LoVo (cell line): ENCODE data around the gene MYL5.
"Not testable (repeated sequence)": the region's sequence is repeated elsewhere in the genome, so short reads cannot be mapped to it uniquely, and the experiment has no call there.

Experiments
- DNase-seq: peaks from one replicate; pipeline ENCODE4 v3.0.0-alpha.2; 2016; ENCODE audit warnings: low spot score

MYL5 gene

DNA sequence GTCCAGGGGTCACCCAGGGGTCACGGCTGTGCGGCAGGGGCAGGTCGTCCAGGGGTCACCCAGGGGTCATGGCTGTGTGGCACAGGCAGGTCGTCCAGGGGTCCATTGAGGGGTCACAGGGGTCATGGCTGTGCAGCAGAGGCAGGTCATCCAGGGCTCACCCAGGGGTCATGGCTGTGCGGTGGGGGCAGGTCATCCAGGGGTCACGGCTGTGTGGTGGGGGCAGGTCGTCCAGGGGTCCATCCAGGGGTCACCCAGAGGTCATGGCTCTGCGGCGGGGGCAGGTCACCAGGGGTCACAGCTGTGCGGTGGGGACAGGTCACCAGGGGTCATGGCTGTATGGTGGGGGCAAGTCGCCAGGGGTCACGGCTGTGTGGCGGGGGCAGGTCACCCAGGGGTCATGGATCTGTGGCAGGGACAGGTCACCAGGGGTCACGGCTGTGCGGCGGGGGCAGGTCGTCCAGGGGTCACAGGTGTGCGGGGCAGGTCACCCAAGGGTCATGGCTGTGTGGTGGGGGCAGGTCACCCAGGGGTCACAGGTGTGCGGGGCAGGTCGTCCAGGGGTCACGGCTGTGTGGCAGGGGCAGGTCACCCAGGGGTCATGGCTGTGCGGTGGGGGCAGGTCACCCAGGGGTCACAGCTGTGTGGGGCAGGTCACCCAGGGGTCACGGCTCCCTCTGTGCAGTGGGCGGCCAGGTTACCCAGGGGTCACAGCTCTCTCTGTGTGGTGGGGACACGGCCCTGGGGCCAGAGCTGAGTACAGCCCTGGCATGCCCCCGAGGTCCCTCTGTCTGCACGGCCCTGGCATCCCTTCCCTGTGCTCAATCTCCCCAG, 16.3 kb upstream of the MYL5 start:
- DNase-seq: no peak

DNA sequence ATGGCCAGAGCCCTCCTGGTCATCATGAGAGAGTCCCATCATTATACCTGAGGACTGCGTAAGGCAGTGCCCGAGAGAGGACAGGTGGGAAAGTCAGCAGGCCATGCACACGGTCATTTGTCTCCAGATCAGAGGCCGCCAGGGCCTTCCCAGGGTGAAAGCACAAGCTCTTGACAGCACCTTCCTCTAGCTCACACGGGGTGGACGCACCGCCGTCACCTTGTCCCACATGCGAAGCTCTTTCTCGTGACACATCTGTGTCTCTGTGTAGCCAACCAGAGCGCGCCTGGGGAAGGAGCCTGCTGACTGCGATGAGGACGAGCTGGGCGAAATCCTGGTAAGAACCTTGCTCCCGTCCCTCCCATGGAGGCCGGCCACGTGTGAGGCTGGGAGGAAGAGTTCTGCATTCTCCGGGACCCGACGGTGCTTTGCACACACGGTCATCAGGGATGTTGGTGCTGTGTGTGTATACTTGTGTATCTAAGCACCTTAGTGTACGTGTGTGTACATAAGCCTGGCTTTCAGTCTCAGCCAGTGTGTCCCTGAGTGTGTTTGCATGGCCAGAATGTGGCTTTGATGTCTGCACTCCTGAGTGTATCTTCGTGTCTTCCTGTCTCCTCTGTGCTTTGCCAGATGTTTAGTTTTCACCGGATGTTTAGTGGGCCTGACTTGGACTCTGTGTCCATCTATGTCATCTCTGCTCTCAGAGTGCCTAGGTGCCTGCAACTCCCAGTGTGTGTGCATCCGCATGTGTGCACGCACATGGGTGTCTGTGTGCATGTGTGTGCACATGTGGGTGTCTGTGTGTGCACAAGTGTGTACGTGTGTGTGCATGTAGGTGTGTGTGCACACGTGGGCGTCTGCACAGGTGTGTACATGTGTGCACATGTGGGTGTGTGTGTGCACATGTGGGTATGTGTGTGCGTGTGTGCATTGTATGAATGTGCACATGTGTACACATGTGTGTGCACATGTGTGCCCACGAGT, 15.4 kb upstream of the MYL5 start:
- no peak for DNase-seq

DNA sequence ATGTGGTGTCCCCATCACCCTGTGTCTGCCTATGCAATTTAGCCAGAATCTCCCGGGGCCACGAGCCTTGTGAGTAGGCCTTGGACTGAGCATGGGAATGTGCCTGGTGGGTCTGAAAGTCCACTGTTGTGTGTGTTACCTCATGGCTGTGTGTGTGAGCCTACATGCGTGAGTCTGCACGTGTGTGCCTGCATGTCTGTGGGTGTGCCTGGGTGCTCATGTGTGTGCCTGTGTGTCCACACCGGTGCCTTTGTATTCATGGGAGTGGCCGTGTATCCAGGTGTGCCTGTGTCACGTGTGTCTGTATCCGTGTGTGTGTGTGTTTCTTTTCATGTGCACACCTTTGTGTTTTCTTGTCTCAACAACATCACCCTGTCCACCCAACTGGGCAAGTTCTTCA, 14.5 kb upstream of the MYL5 start:
- no peak for DNase-seq

DNA sequence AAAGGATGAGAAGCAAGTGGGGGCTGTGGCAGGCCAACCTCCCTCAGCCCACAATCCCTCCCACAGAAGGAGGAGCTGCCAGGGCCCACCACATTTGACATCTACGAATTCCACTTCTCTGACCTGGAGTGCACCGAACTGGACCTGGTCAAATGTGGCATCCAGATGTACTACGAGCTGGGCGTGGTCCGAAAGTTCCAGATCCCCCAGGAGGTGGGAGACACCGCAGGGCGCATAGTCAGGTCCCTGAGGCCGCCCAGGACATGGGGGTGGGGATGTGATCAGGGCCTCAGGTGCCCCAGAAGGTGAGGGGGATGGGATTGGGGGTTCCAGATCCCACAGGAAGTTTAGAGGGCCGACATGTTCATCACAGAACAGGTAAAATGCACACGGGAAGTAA, 13.9 kb upstream of the MYL5 start:
- DNase-seq: no peak

DNA sequence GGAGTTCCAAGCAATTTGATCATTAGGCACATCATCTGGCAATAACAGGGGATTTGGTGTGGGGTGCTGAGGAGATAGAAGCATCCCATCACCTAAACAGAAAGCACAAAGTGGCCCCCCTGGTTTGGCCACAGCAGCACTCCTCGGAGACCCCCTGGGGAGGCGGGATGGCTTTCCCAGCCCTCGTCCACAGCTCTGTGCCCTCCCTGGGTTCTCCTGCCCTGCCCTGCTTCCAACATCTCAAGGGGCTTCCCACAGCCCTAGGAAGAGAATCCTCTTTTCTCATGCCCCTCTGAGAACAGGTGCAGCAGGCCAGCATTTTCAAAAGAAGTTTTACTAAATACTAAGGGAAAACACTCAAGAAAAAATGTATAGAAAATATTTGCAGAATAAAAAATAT, 13.1 kb upstream of the MYL5 start:
- no peak for DNase-seq

DNA sequence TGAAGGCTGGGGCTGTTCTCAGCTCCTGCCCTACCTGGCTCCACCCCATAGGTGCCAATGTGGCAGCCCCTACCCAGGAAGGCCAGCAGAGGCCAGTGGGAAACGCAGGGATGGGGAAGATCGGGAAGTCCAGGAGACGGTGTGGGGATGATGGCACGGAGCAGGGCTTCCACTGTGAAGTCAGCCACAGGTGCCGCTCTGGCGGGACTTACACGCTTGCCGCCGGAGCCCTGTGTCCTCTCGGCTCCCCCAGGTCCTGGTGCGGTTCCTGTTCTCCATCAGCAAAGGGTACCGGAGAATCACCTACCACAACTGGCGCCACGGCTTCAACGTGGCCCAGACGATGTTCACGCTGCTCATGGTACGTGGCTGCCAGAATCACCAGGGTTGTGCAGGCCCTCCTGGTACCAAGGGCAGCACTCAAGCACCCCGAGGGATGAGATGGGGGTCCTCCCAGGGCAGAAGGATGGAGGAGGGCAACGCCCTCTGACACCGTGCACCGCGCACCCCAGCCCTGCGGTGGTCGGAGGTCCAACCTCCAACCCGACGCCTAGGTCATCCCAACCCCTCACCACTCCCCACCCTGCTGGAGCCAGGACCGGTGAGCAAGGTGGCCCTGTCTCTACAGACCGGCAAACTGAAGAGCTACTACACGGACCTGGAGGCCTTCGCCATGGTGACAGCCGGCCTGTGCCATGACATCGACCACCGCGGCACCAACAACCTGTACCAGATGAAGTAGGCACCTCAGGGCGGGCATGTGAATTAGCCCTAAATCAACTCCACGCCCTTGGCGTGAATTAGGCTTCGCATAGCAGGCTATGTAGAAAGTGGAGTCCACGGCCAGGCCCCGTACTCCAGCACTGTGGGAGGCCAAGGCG, 12.2 kb upstream of the MYL5 start:
- no peak for DNase-seq

DNA sequence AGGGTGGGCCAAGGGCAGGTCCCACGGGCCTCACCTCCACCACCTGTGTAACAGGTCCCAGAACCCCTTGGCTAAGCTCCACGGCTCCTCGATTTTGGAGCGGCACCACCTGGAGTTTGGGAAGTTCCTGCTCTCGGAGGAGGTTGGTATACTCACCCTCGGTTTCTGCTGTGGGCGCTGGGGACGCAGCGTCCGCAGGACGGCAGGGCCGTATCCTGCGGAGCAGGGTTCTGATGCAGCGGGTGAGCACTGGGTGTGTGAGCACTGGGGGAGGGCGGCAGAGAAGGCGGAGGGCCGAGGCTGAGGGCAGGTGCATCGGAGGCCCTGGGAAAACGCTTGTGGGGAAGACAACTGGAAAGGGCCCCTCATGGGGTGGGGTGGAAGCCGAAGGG, 11.3 kb upstream of the MYL5 start:
- DNase-seq: no peak

DNA sequence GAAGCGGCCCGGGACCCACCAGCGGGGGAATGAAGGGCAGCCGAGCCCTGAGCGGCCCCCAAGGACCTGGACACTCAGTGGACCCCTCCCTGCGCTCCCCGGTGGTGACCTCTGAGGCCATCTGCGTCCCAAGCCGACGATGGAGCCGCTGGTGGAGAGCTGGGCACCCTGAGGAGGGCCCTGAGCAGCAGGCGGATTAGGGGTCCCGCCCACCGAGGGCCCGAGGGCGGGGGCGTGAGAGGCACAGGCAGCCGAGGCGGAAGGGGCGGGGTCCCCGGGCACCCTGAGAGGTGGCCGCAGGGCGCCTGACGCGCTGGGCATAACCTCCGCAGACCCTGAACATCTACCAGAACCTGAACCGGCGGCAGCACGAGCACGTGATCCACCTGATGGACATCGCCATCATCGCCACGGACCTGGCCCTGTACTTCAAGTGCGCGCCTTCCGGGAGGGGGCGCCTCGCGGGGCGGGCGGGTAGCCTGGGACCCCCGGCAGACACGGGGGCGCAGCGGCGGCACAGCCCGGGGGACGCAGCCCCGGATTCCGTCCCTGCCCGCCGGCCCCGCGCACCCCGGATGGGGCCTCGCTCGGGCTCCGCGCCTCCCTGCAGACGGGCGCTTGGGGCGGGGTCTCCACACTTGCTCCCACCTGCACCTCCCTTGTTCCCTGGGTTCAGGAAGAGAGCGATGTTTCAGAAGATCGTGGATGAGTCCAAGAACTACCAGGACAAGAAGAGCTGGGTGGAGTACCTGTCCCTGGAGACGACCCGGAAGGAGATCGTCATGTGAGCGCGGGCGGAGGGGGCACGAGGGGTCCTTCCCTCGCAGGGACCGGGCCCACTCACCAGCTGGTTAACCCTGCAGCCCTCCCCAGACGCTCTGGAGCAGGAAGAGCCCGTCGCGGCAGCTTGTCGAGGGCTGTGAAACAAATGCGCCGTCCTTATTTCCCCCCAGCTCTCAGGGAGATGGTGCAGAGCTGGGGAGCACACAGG, 10.6 kb upstream of the MYL5 start:
- no peak for DNase-seq

DNA sequence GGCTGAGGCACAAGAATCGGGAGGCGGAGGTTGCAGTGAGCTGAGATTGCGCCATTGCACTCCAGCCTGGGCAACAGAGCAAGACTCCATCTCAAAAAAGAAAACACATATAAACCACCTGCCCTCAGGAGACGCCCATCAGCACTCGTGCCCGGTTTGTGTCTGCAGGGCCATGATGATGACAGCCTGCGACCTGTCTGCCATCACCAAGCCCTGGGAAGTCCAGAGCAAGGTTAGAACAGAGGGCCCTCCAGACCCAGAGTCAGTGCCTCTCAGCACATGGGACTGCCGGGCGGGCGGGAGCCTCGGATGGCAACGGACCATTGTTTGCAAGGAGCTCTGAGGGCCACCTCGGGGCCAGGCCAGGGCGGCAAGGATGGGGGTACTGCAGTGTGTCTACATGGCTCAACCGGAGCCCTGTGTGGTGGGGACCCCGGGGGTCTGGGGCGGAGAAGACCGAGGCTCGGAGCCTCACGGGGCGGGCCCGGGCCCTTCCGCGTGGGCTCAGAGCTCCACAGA, 9.6 kb upstream of the MYL5 start:
- no peak for DNase-seq

DNA sequence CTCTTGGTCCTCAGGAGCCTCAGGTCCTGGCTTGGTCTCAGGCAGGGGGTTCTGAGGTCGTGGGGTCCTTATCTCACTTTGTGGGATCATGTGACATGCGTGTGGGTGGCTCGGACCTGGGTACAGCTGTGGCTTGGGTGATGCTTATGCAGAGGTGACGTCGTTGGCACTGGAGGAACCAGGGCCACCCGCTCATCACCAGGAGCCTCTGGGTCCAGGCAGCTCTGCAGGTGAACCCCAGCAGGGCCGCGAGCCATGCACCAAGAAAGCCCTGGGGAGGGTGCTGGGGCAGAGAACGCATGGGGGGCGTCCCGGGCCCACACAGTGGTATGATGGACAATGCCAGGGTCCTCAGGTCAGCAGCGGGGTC, 9.0 kb upstream of the MYL5 start:
- DNase-seq: no peak

DNA sequence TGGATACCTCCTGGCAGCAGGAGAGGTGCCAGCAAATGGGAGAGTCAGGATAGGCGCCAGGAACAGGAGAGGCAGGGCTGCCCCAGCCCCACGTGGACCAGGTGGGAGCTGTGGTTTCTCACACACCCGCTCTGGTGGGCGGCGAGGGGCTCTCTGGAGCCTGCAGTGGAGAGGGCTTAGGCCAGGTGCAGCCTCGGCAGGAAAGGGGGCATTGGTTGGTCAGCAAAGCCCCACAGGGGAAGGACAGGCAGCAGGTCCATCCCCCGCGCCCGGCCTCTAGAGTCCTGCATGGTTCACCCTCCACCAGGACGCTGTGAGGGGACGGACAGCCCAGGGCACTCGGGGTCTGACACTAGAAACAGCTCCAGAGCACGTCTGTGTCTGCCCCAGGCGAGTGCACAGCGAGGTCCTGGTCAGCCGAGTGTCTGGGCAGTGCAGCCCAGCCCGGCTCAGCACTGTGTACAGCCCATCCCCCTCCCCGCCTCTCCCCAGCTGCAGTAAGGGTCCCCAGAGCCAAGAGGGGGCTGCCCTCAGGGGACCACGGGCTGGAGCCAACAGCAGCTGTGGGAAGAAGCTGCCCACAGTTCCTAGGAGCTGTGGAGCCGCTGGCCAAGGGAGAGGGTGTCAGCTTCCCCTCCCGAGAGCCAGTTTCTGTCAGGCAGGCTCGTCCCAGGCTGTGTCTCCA, 8.4 kb upstream of the MYL5 start:
- DNase-seq: no peak

DNA sequence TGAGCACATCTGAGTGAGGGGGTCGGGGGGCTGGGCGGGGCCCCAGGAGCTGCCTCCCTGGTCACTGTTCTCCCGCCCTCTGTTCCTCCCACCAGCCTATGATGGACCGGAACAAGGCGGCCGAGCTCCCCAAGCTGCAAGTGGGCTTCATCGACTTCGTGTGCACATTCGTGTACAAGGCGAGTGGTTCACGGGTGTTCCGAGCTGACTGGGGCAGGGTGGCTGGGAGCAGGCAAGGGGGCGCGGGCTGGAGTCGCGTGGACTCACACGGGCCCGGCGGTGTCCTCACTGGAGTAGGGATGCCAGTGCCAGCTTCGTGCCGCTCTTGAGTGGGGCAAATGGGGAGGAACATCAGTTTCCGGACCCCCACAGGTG, 7.9 kb upstream of the MYL5 start:
- no peak for DNase-seq

DNA sequence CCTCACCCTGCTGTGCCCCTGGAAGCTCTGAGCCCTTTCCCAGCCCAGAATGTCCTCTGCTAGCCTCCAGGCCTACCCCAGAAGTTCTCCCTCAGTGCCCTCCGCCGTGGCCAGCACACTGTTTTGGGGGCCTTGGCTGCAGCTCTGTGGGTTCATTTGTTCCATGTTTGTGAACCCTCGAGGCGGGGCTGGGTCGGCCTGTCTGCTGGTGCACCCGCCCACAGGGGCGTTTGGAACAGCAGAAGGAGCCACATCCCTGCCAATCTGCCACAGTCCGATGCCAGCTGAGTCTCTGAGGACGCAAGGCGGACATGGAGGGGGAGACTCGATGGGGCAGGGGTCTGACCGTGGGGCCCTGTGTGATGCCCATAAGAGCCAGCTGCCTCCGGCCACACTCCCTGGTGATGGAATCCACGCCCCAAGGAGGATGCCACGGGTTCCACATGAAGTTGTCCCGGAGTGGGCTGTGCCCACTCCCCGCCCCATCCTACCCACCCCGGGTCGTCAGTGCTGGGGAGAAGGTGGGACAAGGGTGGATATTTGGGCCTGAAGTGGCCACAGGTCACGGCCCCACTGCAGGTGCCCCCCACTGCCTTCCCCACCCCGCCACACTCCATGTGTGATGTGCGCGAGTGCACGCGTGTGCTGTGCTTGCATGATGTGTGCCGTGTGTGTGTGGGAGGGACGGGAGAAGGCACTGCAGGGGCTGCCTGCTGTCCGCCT, 7.4 kb upstream of the MYL5 start:
- DNase-seq: no peak

DNA sequence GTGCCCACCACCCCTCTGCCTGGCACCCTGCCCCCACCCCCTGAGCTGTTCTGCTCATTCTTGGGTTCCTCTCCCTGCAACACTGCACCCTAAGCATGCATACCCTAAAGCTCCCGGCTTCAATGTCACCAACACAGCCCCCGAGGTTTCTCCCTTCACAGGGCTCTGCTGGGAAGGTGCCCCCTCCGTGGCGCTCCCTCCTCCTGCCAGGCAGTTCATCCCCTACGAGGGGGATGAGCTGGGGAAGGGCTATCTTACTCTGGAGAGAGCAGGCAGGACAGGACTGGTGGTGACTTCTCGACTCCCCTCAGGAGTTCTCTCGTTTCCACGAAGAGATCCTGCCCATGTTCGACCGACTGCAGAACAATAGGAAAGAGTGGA, 6.8 kb upstream of the MYL5 start:
- no peak for DNase-seq

DNA sequence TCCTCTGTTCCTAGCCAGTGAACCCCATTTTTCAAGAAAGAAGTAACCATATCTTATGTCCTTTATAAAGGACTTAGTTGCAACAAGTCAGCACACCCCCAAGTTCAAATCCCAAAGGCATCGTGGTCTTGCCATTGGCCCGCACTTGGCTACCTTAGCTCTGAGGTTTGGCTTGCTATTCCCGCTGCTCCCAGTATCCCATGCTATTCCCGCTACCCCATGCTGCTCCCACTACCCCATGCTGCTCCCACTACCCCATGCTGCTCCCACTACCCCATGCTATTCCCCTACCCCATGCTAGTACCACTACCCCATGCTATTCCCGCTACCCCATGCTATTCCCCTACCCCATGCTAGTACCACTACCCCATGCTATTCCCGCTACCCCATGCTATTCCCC, 6.1 kb upstream of the MYL5 start:
- not testable (repeated sequence) for DNase-seq

DNA sequence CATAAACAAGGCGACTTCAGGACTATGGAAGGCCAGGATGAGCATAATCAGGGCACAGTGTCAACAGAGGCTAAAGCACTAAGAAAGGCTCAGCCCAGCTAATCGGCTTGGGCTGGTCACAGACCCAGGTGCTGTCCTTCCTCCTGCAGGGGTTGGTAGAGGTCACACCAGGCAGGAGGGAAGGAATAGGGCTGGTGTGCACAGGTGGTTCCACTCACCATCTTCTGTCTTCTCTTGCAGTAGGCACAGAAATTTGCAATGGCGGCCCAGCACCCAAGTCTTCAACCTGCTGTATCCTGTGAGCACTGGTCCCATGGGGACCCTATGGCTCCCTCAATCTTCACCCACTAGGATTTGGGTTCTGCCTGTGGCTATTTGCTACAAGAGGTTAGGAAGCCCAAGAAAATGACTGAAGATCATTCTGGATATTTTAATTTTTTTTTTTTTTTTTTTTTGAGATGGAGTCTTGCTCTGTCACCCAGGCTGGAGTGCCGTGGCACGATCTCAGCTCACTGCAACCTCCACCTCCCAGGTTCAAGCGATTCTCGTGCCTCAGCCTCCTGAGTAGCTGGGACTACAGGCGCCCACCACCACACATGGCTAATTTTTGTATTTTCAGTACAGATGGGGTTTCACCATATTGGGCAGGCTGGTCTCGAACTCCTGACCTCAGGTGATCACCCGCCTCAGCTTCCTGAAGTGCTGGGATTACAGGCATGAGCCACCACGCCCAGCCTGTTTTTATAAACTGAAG, 4.4 kb upstream of the MYL5 start:
- not testable (repeated sequence) for DNase-seq

DNA sequence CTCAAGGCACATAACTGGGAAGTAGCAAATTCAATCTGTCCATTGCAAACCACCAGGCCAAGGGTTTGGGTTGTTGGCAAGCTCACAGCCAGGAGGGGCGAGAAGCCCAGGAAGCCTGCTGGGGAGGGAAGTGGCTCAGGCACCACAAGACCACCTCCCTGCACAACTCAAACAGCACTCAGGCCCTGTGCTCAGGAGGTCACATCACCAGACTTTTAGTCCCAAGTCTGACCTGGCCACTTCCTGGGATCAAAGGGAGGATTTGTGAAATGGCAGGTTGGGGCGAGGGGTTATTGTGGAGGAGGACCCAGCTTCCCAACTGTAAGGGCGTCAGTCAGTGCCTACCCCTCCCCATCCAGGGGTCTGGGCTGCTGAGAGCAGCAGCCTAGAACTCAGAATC, 2.6 kb upstream of the MYL5 start:
- no peak for DNase-seq

DNA sequence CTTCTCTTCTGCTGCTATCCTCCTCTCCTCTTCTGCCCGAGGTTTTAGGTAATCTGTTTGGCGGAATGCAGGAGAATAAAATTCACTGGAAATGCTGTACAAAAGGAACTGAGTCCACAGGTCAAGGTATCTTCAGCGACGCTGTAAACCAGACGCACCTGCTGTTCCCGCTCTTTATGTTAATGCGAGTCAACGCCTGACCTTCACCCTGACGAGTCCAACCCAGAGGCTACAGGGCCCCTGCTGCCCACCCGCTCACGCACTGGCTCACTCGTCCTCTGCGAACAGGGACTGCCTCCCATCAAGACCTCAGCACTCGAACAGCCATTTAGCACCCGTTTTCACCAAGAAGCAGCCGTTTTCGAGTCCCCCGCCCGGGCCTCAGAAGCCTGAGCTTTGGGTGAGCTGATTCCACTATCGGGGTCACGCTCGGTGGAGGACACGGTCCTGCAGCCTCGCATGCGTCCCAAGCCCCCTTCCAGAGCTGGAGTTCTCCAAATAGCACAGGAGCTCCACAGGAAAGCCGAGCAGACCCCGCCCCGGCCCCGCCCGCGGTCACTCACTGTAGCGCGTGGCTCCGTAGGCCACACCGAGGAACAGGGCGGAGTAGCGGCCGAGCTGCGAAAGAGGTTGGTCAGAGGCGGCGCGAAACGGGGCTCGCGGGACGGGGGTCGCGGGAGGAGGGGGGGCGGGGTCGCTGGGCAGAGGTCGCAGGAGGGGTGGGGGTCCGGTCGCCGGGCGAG, 822 bp upstream of the MYL5 start:
- DNase-seq: no peak
